ENCODE results near the gene IBTK.
"Not testable (repeated sequence)": the region's sequence is repeated elsewhere in the genome, so short reads cannot be mapped to it uniquely, and the experiment has no call there.

IBTK gene

GRCh38 chr6:82247505-82248272 is at the start of gene IBTK:
IBTK (minus strand) TSS chr6:82247744; CDS start chr6:82240486, 7,258 bp downstream.
- Mint-ChIP-seq H3K27me3 (no peaks in the 10 kb centered on the region), H3K4me3 (peak within 1 kb of the TSS; percentile 91), H3K9me3 (no peaks in the 10 kb centered on the region), H3K27ac (peak within 1 kb of the TSS; percentile 97), H3K36me3 (peaks cover 12% of the 10 kb centered on the region), H3K4me1 (peaks cover 37% of the 10 kb centered on the region)

GRCh38 chr6:82283771-82284410 is 36.3 kb upstream of the IBTK start:
- H3K27ac Mint-ChIP-seq = no peak overlapping the region
- peaks cover 22% of the 10 kb centered on the region for H3K4me1 Mint-ChIP-seq
- peaks cover 2% of the 10 kb centered on the region for H3K27me3 Mint-ChIP-seq
- no peaks in the 10 kb centered on the region for H3K36me3 Mint-ChIP-seq
- H3K9me3 Mint-ChIP-seq = no peaks in the 10 kb centered on the region
- no peak overlapping the region for H3K4me3 Mint-ChIP-seq

GRCh38 chr6:82281550-82281949 is 34.0 kb upstream of the IBTK start:
- peak overlapping the region; percentile 33 for H3K4me3 Mint-ChIP-seq
- not testable (repeated sequence) for H3K27me3 Mint-ChIP-seq, H3K36me3 Mint-ChIP-seq, H3K9me3 Mint-ChIP-seq
- peak overlapping the region; percentile 3 for H3K27ac Mint-ChIP-seq
- H3K4me1 Mint-ChIP-seq = peaks cover 21% of the 10 kb centered on the region

GRCh38 chr6:82277686-82278085 is 30.1 kb upstream of the IBTK start:
- Mint-ChIP-seq H3K27me3 (no peaks in the 10 kb centered on the region), H3K27ac (no peak overlapping the region), H3K36me3 (no peaks in the 10 kb centered on the region), H3K9me3 (no peaks in the 10 kb centered on the region), H3K4me3 (no peak overlapping the region), H3K4me1 (peaks cover 12% of the 10 kb centered on the region)

GRCh38 chr6:82275686-82276085 is 28.1 kb upstream of the IBTK start:
- Mint-ChIP-seq H3K36me3 (no peaks in the 10 kb centered on the region), H3K9me3 (no peaks in the 10 kb centered on the region), H3K4me1 (peaks cover 3% of the 10 kb centered on the region), H3K4me3 (no peak overlapping the region), H3K27me3 (no peaks in the 10 kb centered on the region), H3K27ac (no peak overlapping the region)

GRCh38 chr6:82273295-82273694 is 25.8 kb upstream of the IBTK start:
- no peaks in the 10 kb centered on the region for H3K36me3 Mint-ChIP-seq
- H3K9me3 Mint-ChIP-seq = no peaks in the 10 kb centered on the region
- H3K4me1 Mint-ChIP-seq = peaks cover 3% of the 10 kb centered on the region
- H3K27me3 Mint-ChIP-seq = no peaks in the 10 kb centered on the region
- no peak overlapping the region for H3K4me3 Mint-ChIP-seq
- H3K27ac Mint-ChIP-seq = no peak overlapping the region

GRCh38 chr6:82270881-82271635 is 23.5 kb upstream of the IBTK start:
- Mint-ChIP-seq H3K4me1 (peaks cover 3% of the 10 kb centered on the region), H3K27me3 (no peaks in the 10 kb centered on the region), H3K9me3 (no peaks in the 10 kb centered on the region), H3K4me3 (no peak overlapping the region), H3K36me3 (no peaks in the 10 kb centered on the region), H3K27ac (no peak overlapping the region)

- Mint-ChIP-seq H3K27ac (no peak overlapping the region), H3K27me3 (no peaks in the 10 kb centered on the region), H3K4me3 (no peak overlapping the region)
Measured at GRCh38 chr6:82268301-82268846, 20.8 kb upstream of the IBTK start.

GRCh38 chr6:82264824-82265223 is 17.3 kb upstream of the IBTK start:
- H3K4me3 Mint-ChIP-seq = no peak overlapping the region
- H3K27ac Mint-ChIP-seq = no peak overlapping the region
- H3K9me3 Mint-ChIP-seq = no peaks in the 10 kb centered on the region
- H3K36me3 Mint-ChIP-seq = no peaks in the 10 kb centered on the region
- H3K4me1 Mint-ChIP-seq = no peaks in the 10 kb centered on the region
- no peaks in the 10 kb centered on the region for H3K27me3 Mint-ChIP-seq

More at GRCh38 chr6:82268301-82268846, 20.8 kb upstream of the IBTK start:
- H3K9me3 Mint-ChIP-seq = no peaks in the 10 kb centered on the region
- no peaks in the 10 kb centered on the region for H3K36me3 Mint-ChIP-seq
- peaks cover 3% of the 10 kb centered on the region for H3K4me1 Mint-ChIP-seq

GRCh38 chr6:82264321-82264720 is 16.8 kb upstream of the IBTK start:
- no peak overlapping the region for H3K4me3 Mint-ChIP-seq
- H3K9me3 Mint-ChIP-seq = no peaks in the 10 kb centered on the region
- no peaks in the 10 kb centered on the region for H3K27me3 Mint-ChIP-seq
- no peak overlapping the region for H3K27ac Mint-ChIP-seq
- H3K4me1 Mint-ChIP-seq = no peaks in the 10 kb centered on the region
- no peaks in the 10 kb centered on the region for H3K36me3 Mint-ChIP-seq

GRCh38 chr6:82263916-82264315 is 16.4 kb upstream of the IBTK start:
- Mint-ChIP-seq H3K27me3 (no peaks in the 10 kb centered on the region), H3K36me3 (no peaks in the 10 kb centered on the region), H3K4me3 (no peak overlapping the region)

GRCh38 chr6:82260997-82261732 is 13.6 kb upstream of the IBTK start:
- no peak overlapping the region for H3K4me3 Mint-ChIP-seq
- no peaks in the 10 kb centered on the region for H3K36me3 Mint-ChIP-seq
- no peaks in the 10 kb centered on the region for H3K4me1 Mint-ChIP-seq
- H3K27me3 Mint-ChIP-seq = no peaks in the 10 kb centered on the region
- H3K27ac Mint-ChIP-seq = no peak overlapping the region
- H3K9me3 Mint-ChIP-seq = no peaks in the 10 kb centered on the region

More at GRCh38 chr6:82263916-82264315, 16.4 kb upstream of the IBTK start:
- Mint-ChIP-seq H3K9me3 (no peaks in the 10 kb centered on the region), H3K4me1 (no peaks in the 10 kb centered on the region), H3K27ac (no peak overlapping the region)

GRCh38 chr6:82259389-82259788 is 11.8 kb upstream of the IBTK start:
- H3K9me3 Mint-ChIP-seq = no peaks in the 10 kb centered on the region

GRCh38 chr6:82257088-82257774 is 9.7 kb upstream of the IBTK start:
- Mint-ChIP-seq H3K9me3 (no peaks in the 10 kb centered on the region), H3K4me1 (no peaks in the 10 kb centered on the region), H3K27me3 (no peaks in the 10 kb centered on the region), H3K36me3 (no peaks in the 10 kb centered on the region), H3K4me3 (no peak overlapping the region), H3K27ac (no peak overlapping the region)

More at GRCh38 chr6:82259389-82259788, 11.8 kb upstream of the IBTK start:
- no peaks in the 10 kb centered on the region for H3K36me3 Mint-ChIP-seq
- H3K4me3 Mint-ChIP-seq = no peak overlapping the region
- H3K27me3 Mint-ChIP-seq = no peaks in the 10 kb centered on the region
- no peaks in the 10 kb centered on the region for H3K4me1 Mint-ChIP-seq
- H3K27ac Mint-ChIP-seq = no peak overlapping the region

GRCh38 chr6:82254722-82255121 is 7.2 kb upstream of the IBTK start:
- not testable (repeated sequence) for H3K9me3 Mint-ChIP-seq, H3K36me3 Mint-ChIP-seq, H3K4me1 Mint-ChIP-seq, H3K27me3 Mint-ChIP-seq, H3K27ac Mint-ChIP-seq, H3K4me3 Mint-ChIP-seq
